Colonic mucosa (tissue), 4 donors: ENCODE data around the gene RAI1. TPM values are rescaled to one million over a fixed set of nuclear protein-coding genes. Genes with fewer than 3 reads are reported as not detected.
A peak's percentile ranks its signal among the peaks of the same experiment; 100 is the strongest.

Source experiments
- DNase-seq: peaks from one replicate; pipeline ENCODE4 v3.0.0-alpha.2; 2020
- H3K27ac ChIP-seq: fragments of 200-600 bp; one replicate; pipeline ENCODE4 v1.8.0; 2021
- H3K27me3 ChIP-seq: fragments of 200-600 bp; one replicate; pipeline ENCODE4 v1.8.0; 2021
- H3K36me3 ChIP-seq: fragments of 200-600 bp; one replicate; pipeline ENCODE4 v1.8.0; 2021
- H3K4me1 ChIP-seq: fragments of 200-600 bp; one replicate; pipeline ENCODE4 v1.8.0; 2021; ENCODE audit warnings: mild to moderate bottlenecking
- H3K4me3 ChIP-seq: fragments of 200-600 bp; one replicate; pipeline ENCODE4 v1.8.0; 2021
- H3K9ac ChIP-seq, 2 donors: one replicate each; pipeline ENCODE4 v1.7.0; 2013; ENCODE audit warnings: control low read depth in 2 of 2, low read depth in 2 of 2, low read length in 2 of 2
- H3K9me3 ChIP-seq: fragments of 200-600 bp; one replicate; pipeline ENCODE4 v1.8.0; 2021
- intact Hi-C: fragments of 100-400 bp; cut with DNase I; formaldehyde crosslinking; loops from one replicate; pipeline ENCODE4 v1.14.1; 2022
- total RNA-seq, 2 donors: library from RNA; stranded (reverse); fragmentation: NEBNext Ultra II Directional in 1 of 2; extraction: Animal tissue kit (Norgen Biotek cat#: 25700) in 1 of 2; gene quantifications; one replicate each; pipeline ENCODE4 v1.2.1, GENCODE V29; 2021
- TF ChIP-seq, protein P1 (sequence below): fragments of 200-600 bp; IDR thresholded peaks from one replicate; pipeline ENCODE4 v1.8.0; 2022; ENCODE audit warnings: antibody characterized with exemption, mild to moderate bottlenecking
- donor health status: healthy.
- donor health status: DM: no; HTN: no; CAD: no.
- donor health status: DM: no; HTN: no; CAD: no.

The RAI1 gene
- total RNA-seq, 2 donors from 2014 or later, result 21.8 to 24.5 TPM

DNA sequence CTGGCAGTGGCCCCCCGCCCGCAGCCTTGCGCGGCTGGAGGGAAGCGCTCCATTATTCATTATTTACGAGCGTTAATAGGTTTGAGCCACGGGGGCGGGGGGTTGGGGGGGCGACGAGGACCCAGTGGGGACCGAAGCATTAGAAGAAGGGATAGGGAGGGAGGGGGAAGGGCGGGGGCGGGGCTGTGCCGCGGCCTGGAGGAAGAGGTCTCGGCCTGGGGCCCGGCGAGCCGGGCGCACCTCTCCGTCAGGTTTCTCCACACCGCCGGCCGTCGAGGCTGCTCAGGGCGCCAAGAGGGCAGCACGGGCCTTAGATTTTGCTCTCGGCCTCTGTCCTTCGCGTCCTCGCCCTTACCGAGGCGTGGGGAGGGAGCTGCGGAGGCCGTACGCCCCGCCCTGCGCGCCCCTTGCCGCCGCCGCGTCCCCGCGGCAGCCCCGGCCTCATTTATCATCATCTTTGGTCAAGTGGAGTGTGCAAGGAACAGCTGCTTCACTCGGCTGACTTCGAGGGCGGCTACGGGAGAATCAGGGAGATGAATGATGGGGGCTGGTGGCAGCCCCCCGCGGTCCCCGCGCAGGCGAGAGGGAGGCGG, 101.4 kb downstream of the RAI1 start:
- peak overlapping the region; percentile 56 to 63 for H3K9ac ChIP-seq
- H3K4me1 ChIP-seq, result peaks cover 20% of the 10 kb centered on the region
- TF ChIP-seq, protein P1, sequence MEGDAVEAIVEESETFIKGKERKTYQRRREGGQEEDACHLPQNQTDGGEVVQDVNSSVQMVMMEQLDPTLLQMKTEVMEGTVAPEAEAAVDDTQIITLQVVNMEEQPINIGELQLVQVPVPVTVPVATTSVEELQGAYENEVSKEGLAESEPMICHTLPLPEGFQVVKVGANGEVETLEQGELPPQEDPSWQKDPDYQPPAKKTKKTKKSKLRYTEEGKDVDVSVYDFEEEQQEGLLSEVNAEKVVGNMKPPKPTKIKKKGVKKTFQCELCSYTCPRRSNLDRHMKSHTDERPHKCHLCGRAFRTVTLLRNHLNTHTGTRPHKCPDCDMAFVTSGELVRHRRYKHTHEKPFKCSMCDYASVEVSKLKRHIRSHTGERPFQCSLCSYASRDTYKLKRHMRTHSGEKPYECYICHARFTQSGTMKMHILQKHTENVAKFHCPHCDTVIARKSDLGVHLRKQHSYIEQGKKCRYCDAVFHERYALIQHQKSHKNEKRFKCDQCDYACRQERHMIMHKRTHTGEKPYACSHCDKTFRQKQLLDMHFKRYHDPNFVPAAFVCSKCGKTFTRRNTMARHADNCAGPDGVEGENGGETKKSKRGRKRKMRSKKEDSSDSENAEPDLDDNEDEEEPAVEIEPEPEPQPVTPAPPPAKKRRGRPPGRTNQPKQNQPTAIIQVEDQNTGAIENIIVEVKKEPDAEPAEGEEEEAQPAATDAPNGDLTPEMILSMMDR, result no peak
- no peaks in the 10 kb centered on the region for H3K9me3 ChIP-seq
- peak; percentile 44 for DNase-seq
- intact Hi-C loops, result no loop called here
- peak overlapping the region; percentile 44 for H3K27ac ChIP-seq
- H3K36me3 ChIP-seq, result no peaks in the 10 kb centered on the region
- H3K4me3 ChIP-seq, result peak overlapping the region; percentile 47
- H3K27me3 ChIP-seq, result peaks cover 5% of the 10 kb centered on the region

- Histone ChIP-seq H3K9ac (peak overlapping the region; percentile 56 to 63), H3K36me3 (no peaks in the 10 kb centered on the region), H3K27ac (peak overlapping the region; percentile 26), H3K9me3 (no peaks in the 10 kb centered on the region), H3K4me3 (peak overlapping the region; percentile 47), H3K27me3 (peaks cover 5% of the 10 kb centered on the region), H3K4me1 (peaks cover 20% of the 10 kb centered on the region)
- TF ChIP-seq, protein P1, result no peak
- intact Hi-C loops, result no loop called here
- peak; percentile 78 for DNase-seq
These were observed 102.0 kb downstream of the RAI1 start for GRCh38 chr17:17783116-17783824.

DNA sequence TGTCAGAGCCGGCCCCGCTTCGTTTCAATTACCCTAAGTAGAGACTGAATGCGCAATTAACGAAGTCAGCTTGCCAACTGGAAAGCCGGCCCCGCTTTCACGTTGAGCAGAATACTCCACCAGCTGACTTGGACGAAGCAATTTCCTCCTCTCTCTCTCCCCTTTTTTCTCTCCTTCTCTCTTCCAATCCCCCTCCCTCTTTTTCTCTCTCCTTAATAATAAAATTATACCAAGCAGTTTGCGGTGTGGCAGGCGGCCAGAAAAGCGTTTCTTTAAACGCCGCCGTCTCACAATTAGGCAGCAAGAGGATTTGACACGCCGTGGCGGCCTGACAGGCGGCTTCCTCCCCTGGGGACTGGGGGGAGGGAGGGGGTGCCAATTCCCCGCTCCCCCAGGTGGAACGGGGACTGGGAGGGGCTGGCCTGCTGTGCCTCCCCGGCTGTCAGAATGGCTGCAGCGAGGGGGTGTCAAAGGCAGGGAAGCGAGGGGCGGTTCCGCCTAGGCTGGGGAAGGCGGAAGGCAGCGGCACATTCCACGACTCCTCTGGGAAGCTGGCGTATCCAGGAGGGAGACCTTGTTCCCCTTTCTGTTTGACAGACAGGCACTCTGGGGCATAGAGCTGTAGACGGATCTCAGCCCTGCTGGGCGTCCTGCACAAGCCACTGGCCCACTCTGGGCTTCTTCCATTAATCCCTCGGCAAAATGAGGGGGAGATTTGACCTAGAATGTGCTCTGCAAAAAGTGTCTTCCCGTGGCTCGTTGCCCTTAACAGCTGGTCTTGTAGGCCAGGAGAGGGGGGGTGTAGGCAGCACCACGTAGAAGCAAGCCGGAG, 102.8 kb downstream of the RAI1 start:
- no peaks in the 10 kb centered on the region for H3K9me3 ChIP-seq
- TF ChIP-seq, protein P1, result no peak
- peaks cover 5% of the 10 kb centered on the region for H3K27me3 ChIP-seq
- H3K4me3 ChIP-seq, result peak overlapping the region; percentile 47
- H3K9ac ChIP-seq, result peak overlapping the region; percentile 56 to 63
- H3K36me3 ChIP-seq, result no peaks in the 10 kb centered on the region
- peak; percentile 50 for DNase-seq
- peaks cover 20% of the 10 kb centered on the region for H3K4me1 ChIP-seq
- intact Hi-C loops, result no loop called here
- peak overlapping the region; percentile 26 for H3K27ac ChIP-seq

- intact Hi-C loops, result no loop called here
- TF ChIP-seq, protein P1, result no peak
- no peak for DNase-seq
- Histone ChIP-seq H3K27ac (no peak overlapping the region), H3K4me1 (peaks cover 20% of the 10 kb centered on the region), H3K36me3 (no peaks in the 10 kb centered on the region), H3K9ac (peak overlapping the region in 1 of 2 donors; percentile 63), H3K27me3 (peaks cover 5% of the 10 kb centered on the region), H3K4me3 (no peak overlapping the region), H3K9me3 (no peaks in the 10 kb centered on the region)
These were observed 103.5 kb downstream of the RAI1 start for GRCh38 chr17:17784657-17785267.

GRCh38 chr17:17785407-17785806, 104.1 kb downstream of the RAI1 start:
- DNase-seq, result no peak
- H3K27ac ChIP-seq, result no peak overlapping the region
- no peak overlapping the region for H3K9ac ChIP-seq
- H3K4me1 ChIP-seq, result peaks cover 20% of the 10 kb centered on the region
- H3K27me3 ChIP-seq, result peaks cover 5% of the 10 kb centered on the region
- no peak overlapping the region for H3K4me3 ChIP-seq
- TF ChIP-seq, protein P1, result no peak
- H3K36me3 ChIP-seq, result no peaks in the 10 kb centered on the region
- intact Hi-C loops, result no loop called here
- H3K9me3 ChIP-seq, result no peaks in the 10 kb centered on the region
